PFSK-1 (cell line): ENCODE results near the gene LMNTD1.

Experiments
- POLR2AphosphoS5 ChIP-seq: IDR thresholded peaks from 2 replicates; pipeline ENCODE4 v1.6.1; 2012; ENCODE audit warnings: low read depth, mild to moderate bottlenecking, control low read depth, low read length, moderate library complexity
- TAF1 ChIP-seq: IDR thresholded peaks from 2 replicates; pipeline ENCODE4 v1.6.1; 2012; ENCODE audit warnings: low read length, control low read depth, borderline replicate concordance; ENCODE audit not compliant: insufficient read depth

DNA sequence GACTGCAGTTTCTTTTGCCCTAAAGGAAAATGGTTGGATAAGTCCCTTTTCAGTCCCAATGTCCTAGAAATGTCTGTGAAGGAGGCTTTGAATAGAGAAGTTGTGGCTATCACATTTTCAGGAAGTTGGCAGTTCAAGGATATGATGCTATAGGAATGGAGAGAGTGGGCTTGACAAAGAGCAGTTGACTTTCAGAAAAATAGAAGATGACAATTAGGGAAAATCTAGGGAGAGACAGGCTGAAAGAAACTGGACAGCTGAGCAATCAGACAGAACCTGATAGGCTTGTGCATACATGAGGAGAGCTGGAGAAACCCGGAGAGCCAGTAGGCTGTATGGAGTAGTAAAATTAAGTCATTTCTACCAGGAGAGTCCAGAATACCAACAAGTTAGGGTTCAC lies 50.5 kb downstream of the LMNTD1 start:
- TF ChIP-seq POLR2AphosphoS5, result no peak
- TF ChIP-seq TAF1, result no peak
